Fibroblast of mammary gland (primary cell): ENCODE results near the gene APBA2.

Experiments used
- DNase-seq: peaks from one replicate; pipeline ENCODE4 v3.0.0-alpha.2; 2010; ENCODE audit warnings: low read depth
- H3K4me3 ChIP-seq: 2 replicates; pipeline ENCODE4 v1.5.1; 2011; ENCODE audit warnings: low read depth, mild to moderate bottlenecking, low read length, moderate library complexity; ENCODE audit not compliant: control insufficient read depth
- CTCF ChIP-seq: conservative IDR thresholded peaks from 2 replicates; pipeline ENCODE4 v1.5.1; 2011; ENCODE audit warnings: low read depth, low read length, inconsistent platforms; ENCODE audit not compliant: control insufficient read depth, insufficient read depth

Gene APBA2

GRCh38 chr15:28975766-28976179 lies 90.0 kb downstream of the APBA2 start:
- TF ChIP-seq CTCF: peak; percentile 91
- H3K4me3 ChIP-seq: no peak overlapping the region
- peak; percentile 57 for DNase-seq

GRCh38 chr15:28977377-28978010 lies 91.7 kb downstream of the APBA2 start:
- no peak overlapping the region for H3K4me3 ChIP-seq
- no peak for TF ChIP-seq CTCF
- peak; percentile 94 for DNase-seq

- no peak for DNase-seq
- TF ChIP-seq CTCF: no peak
- H3K4me3 ChIP-seq: no peak overlapping the region
These were observed 92.2 kb downstream of the APBA2 start for GRCh38 chr15:28978011-28978378.

GRCh38 chr15:28978661-28979060 lies 92.9 kb downstream of the APBA2 start:
- TF ChIP-seq CTCF: no peak
- DNase-seq: no peak
- no peak overlapping the region for H3K4me3 ChIP-seq

- TF ChIP-seq CTCF: no peak
- H3K4me3 ChIP-seq: no peak overlapping the region
These were observed 93.6 kb downstream of the APBA2 start for GRCh38 chr15:28979208-28979841.

GRCh38 chr15:28980709-28981350 lies 95.1 kb downstream of the APBA2 start:
- TF ChIP-seq CTCF: no peak
- DNase-seq: no peak
- no peak overlapping the region for H3K4me3 ChIP-seq

More at GRCh38 chr15:28979208-28979841, 93.6 kb downstream of the APBA2 start:
- DNase-seq: no peak
